Stimulated activated CD8-positive, alpha-beta memory T cell treated with anti-CD3 and anti-CD28 coated beads, Interleukin-2, amount 100 ng/mL, for 48 hours (primary cell): ENCODE results near the gene DBNL.

ENCODE experiments used
- DNase-seq, 2 donors: peaks; one replicate each; pipeline ENCODE4 v3.0.0-alpha.2; 2020; ENCODE audit warnings: low read depth in 2 of 2

DBNL gene

DNA sequence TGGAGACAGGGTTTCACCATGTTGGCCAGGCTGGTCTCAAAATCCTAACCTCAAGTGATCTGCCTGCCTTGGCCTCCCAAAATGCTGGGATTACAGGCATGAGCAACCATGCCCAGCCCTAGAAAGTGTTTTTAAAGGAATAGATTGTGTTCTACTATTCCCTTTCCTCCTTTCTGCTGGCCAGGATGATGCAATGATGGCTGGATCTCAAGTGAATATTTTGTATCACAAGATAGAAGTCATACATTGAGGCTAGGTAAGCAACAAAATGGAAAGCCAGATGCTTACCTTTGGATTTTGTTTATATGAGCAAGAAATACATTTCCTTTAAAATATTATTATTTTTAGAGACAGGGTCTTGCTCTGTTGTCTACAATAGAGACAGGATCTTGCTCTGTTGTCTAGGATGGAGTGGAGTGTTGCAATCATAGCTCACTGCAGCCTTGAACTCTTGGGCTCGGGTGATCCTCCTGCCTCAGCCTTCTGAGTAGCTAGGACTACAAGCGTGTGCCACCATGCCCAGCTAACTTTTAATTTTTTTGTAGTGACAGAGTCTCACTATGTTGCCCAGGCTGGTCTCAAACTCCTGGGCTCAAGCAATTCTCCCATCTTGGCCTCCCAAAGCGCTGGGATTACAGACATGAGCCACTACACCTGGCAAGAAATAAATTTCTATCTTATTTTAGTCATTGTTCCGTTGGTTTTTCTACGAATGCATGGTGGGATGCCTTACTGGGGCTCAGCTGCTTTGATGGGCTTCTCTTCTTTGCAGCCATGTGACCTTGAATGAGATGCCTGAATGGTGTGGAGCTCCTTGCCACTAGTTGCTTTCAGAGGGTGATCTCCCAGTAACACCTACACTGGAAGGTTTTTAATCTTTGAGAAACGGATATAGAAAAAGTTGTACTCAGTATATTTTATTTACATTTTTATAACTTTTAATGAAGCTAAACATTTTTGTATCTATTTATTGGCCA is 53.9 kb downstream of the DBNL start:
- no peak for DNase-seq

GRCh38 chr7:44099669-44100068 is 55.2 kb downstream of the DBNL start:
- no peak for DNase-seq

DNA sequence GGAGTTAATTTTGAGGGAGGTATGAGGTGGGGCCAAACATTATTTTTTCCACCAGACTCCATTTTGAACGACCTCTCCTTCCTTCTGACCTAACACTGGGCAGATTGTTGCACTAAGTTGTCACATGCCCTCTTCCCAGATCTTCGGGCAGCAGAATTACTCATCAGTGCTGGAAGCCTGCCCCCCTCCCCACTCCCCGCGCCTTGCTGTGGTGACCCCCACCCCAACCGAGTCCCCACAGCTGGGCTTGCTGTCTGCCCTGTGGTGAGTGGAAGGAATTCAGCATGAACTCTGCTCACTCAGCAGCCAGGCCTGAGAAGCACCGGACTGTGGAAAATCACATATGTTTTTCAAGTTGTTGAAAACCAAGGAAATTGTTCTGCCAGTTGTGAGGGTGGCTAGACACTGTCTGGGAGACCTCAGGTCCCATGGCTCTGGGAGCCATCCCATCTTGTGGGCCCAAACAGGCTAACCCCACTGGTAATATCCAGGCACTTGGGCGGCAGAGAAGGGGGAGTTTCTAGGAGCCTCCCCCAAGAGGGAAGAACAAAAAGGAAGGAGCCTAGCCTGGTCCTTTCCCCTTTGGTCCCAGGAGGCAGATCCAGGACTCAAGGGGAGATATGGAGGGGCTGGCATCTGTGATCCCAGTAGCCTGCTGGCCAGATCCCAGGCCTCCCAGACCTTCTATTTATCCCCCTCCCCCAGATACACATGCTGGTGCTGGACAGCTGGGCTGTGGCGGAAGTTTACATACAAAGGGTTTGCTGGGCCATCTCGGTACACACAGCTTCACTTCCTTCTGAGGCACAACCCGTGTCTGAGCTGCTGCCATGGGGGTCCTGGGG is 56.2 kb downstream of the DBNL start:
- no peak for DNase-seq

DNA sequence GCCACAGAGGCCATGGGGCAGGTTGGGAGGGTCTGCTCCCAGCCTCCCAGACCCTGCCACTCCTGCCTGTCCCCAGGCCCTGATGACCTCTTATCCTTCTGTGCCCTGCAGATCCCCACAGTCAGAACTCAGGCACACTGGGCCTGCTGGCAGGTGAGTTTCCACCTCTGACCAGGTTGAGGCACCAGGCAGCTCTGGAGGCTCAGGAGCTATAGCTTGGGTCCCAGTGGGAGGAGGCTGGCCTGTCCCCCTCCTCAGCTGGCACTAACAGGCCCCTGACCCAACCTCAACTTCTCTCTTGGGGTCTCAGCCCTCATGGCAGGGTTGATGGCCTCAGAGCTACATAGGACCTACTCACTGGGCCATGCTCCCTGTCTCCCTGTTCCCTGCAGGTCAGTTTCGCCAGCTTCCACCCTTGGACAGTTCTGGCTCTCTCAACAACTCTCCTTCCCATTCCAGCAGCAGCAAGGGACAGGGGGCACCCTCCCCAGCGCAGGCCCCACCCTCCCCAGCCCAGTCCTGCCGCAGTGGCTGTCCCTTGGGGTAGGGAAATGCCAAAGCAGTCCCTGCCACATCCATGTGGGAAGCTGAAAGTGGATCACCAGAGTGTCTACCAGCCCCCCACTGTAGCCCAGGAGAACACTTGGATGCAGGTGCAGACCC is 56.9 kb downstream of the DBNL start:
- no peak for DNase-seq

DNA sequence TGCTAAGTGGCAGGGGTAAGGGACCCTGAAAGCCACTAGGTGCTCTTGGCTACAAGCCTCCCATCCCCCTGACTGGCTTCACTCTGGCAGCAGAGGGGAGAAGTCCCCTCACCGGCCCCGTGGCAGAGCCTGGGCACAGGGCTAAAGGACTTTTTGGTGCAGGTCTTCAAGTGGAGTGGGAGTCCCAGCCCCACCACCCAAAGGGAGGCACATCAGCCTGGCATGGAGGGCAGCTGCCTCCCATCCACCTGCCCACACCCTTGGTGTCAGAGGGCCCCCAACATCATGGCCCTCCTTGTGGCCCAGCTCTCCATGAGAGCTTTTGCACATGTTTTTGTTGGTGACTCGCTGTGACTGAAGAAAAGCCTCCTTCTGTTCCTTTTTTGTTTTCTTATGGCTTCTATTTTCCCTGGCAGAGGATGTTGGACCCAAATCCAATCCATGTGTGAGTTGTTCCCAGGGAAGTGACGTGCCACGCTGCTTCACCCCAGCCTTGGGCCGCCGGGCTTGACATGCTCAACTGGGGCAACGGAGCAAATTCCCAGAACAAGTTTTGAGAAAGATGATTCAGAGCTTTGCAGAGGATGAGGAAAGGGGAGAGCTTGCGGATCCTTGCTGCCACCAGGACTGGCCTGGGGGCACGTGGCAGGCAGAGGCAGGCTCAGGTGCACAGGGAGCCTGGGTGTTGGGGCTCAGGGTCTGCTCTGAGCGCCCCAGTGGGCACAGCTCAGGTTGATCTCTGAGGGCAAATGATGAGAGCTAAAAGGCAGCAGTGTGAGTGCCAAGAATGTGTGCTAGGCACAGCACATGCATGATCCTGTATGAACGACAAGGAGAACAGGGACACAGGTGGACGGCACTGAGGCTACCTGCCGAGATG is 57.7 kb downstream of the DBNL start:
- DNase-seq = no peak

DNA sequence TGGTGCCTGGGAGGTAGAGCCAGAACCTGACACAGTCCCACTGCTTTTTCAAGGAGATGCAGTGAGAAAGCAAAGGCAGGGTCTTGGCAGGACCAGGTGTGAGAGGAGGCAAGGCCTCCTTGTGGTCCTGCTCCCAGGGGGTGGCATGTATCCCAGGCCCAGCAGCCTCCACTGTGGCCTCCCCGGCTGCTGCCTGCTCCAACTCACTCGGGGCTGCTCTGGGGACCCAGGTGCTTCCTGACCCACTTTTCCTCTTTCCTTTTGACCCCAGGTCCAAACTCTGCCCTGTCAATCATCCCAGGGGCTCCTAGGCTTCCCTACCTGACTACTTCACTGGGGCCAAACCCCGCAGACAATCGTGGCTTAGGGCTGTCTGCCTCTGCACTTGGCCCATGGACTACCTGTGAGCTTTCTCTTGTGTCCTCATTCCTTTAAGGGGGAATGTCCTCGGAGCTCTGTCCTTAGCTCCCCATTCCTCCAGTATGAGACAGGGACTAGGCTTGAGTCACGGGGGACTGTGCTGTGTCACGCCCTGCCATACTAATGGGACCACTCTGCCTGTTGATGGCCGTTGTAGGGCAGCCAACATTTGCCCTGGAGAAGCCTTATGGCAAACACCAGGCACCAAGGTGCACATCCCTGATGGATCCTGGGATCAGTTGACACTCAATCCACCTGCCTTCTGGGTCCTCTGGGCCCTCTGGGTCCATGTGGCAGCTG is 58.5 kb downstream of the DBNL start:
- DNase-seq = no peak

GRCh38 chr7:44103566-44103922 is 59.0 kb downstream of the DBNL start:
- no peak for DNase-seq

DNA sequence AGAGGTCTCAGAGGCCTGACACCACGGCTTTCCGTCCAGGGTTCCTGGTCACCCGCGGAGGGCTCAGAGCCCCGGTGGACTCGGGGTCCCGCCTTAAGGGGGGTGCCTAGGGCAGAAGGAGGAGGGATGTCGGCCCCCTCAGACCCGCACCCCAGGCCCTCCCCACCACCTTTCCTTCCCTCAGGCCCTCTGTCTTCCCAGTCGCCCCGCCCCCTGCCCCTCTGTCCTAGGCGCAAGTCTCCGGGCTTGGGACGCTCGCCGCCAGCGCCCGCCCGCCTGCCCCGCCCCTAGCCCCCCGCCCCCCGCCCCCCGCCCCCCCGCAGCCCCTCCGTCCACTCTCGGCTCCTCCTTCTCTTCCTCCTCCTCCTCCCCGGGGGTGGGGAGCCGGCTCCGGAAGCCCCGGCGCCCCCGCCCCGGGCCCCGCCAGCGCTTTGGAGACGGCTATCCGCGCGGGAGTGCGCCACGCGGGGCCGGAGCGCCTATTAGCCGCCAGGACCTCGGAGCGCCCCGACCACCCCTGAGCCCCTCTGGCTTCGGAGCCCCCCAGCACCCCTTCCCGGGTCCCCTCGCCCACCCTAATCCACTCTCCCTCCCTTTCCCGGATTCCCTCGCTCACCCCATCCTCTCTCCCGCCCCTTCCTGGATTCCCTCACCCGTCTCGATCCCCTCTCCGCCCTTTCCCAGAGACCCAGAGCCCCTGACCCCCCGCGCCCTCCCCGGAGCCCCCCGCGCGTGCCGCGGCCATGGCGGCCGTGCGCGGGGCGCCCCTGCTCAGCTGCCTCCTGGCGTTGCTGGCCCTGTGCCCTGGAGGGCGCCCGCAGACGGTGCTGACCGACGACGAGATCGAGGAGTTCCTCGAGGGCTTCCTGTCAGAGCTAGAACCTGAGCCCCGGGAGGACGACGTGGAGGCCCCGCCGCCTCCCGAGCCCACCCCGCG is 59.7 kb downstream of the DBNL start, which contains the start of gene AEBP1:
AEBP1 (plus strand) TSS at position 423 of the 937 bp plus-strand sequence; CDS start at position 744, 321 bp downstream.
- no peak for DNase-seq

DNA sequence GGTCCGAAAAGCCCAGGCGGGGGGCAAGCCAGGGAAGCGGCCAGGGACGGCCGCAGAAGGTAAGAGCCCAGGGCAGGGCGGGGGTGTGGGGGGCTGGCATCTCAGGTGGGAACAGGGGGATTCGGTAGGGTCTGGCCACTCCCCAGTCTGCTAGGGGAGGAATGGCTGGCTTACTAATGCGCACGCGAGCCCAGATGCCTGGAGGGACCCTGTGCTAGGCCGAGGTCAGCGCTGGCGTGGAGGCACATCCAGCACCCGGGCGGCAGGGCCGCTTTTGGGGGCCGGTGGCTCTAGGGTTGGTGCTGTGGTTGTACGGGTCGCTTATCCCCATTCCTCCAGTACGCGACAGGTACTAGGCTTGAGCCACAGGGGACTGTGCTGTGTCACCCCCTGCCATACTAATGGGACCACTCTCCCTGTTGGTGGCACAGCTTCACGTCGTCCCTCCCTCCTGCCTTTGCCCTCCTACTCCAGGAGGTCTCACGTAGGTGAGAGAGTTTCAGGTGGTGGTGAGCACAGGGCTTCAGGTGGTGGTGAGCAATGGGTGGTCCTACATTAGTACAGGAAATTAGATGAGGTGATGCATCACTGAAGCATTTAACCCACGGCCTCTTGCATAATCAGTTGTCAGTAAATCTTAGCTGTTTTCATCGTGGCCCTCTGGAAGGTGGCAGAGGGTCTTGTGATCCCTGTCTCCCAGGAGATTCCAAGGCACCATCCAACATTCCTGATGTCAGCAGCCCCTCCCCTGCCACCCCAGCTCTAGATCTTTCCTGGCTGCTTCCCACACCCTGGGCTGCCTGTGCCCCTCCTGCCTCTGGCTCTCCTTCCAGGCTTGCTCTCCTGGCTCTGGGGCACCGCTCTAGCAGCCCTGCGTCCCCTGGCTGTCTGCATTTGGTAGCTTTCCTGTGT is 60.6 kb downstream of the DBNL start:
- no peak for DNase-seq

- DNase-seq = no peak
These were observed 61.3 kb downstream of the DBNL start for GRCh38 chr7:44105832-44106231.

DNA sequence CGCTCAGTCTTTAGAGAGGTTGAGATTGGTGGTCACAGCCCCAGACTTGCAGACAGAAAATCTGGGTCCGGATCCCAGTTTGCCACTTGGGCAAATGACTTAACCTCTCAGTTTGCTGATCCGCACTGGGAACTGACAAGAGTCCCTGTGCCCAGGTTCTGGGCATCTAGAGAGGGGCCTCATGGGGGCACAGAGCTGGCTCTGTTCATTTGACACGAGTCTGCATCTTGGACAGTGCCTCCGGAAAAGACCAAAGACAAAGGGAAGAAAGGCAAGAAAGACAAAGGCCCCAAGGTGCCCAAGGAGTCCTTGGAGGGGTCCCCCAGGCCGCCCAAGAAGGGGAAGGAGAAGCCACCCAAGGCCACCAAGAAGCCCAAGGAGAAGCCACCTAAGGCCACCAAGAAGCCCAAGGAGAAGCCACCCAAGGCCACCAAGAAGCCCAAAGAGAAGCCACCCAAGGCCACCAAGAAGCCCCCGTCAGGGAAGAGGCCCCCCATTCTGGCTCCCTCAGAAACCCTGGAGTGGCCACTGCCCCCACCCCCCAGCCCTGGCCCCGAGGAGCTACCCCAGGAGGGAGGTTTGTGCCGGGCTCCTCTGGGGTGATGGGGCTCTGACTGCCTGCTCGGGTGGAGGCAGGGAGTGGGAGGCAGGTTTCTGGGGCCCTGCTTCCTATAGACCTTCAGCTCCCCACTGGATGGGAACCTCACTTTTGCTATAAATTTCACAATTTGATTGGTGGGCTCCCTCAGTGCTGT is 62.0 kb downstream of the DBNL start:
- no peak for DNase-seq

- no peak for DNase-seq
These were observed 62.8 kb downstream of the DBNL start for GRCh38 chr7:44107116-44107960.

GRCh38 chr7:44107961-44108767 is 63.7 kb downstream of the DBNL start:
- DNase-seq = no peak

GRCh38 chr7:44108768-44109750 is 64.6 kb downstream of the DBNL start:
- DNase-seq = no peak
